HUDEP-2 (cell line): ENCODE measurements around the gene SCLY.
"Not testable (repeated sequence)": the region's sequence is repeated elsewhere in the genome, so short reads cannot be mapped to it uniquely, and the experiment has no call there.

Experiments used
- DNase-seq, 76 experiments: peaks; one replicate each; lab custom pipeline; 2025; ENCODE audit not compliant: unreplicated experiment in 76 of 76; lab: John Stamatoyannopoulos, UW

The SCLY gene

DNA sequence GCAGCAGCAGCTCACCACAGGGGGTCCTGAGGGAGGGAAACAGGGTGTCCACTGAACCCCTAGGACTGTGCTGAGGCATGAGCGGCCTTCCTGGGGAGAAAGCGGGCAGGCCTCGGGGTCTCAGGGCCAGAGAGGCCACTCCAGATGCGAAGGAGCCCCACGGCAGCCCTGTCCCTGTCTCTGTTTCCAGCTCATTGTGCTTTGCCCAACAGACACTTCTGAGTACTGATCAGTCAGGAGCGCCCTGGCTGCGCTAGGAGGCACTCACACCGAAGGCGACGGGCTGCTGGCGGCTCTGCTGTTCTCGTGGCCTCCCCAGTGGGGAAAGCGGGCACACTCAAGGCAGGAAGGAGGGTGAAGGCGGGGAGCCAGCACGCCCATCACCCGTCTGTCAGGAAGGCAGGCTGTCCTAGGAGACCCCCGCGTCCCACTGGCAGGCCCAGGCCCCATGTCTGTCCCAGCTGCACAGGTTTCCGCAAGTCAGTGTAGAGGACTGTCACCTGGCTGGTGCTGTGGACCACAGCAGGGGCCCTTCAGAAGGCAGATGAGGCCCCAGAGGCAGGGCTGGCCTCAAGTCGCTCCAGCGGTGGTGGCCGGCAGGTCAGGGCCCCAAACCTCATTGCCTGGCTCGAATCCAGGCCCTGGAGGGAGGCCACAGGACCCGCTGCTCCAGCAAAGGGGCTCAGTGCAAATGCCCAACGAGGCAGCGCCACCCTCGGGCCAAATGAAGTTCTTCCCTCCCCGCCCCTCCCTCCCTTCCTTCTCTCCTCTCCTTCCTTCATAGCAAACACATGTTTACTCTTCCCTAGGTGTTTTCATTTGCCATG lies 46.1 kb downstream of the SCLY start:
- peak in 6 of 76 experiments; percentile 3 to 13 (median 9) for DNase-seq

DNA sequence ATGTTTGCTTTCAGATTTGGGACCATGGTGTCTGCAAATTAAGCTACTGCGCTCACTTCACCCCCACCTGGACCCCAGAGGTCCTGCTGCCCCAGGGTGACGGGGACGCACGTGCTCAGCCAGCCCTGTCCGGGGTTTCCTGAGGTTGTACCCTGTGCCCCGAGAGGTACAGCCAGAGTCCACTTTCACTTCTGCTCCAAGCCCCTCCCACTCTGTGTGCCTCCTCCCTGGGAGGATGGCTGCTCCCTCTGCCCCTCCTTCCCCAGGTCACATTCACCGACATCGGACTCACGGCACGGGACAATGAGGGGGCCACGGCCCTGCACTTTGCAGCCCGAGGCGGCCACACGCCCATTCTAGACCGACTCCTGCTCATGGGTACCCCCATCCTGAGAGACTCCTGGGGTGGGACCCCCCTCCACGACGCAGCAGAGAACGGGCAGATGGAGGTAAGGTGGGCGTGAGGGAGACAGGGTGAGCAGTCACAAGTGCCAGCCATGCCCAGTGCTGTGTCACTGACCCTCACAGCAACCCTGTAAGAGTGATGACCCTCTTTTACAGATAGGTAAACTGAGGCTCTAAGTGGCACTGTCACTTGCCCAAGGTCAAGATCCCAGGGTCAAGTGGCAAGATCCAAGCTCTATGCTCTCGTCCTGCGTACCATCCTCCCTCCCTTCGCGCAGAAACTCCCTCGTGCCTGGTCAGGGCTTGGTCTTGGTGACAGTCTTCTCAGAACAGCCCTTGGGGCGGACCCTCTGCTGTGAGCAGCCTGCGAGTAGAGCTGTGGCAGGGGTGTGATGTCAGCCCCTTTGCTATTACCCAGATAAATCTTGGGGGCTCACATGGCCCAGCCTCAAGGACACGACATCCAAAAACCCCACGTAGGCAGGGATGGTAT lies 47.0 kb downstream of the SCLY start:
- DNase-seq: no peak

DNA sequence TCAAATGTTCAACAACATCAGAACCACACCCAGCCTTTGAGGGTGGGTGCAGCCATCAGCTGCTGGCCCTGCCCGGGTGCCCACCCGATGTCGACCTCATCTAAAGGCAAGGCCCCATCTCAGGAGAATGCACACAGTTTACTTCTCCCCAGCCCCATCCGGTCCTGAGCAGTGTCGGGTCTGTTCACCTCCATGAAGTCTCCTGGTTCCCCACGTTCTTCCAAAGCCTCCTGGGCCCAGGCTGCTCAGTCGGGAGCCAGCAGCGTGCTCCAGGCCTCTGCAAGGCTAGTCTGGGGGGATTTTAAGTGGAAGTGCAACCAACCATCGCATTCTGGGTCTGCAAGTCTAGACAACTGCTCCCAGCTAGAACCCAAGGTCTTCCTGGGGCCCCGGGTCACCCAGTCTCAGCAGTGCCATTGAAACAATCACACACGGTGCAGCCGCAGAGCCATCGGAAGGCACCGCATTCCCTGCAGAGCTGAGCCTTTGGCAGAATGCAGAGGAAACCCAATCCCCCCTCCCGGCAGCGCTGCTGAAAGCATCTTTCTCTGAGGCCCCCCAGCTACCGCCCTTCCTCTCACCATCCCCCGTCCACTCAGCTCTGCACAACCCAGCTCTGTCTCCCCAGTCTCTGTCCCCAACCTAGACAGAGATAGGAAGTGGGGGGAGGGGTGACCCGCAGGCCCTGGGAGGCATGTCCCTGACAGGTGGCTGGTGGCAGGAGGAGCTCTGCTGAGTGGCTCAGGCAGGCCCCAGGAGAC lies 47.8 kb downstream of the SCLY start:
- DNase-seq: peak in 2 of 76 experiments; percentile 1 to 13

DNA sequence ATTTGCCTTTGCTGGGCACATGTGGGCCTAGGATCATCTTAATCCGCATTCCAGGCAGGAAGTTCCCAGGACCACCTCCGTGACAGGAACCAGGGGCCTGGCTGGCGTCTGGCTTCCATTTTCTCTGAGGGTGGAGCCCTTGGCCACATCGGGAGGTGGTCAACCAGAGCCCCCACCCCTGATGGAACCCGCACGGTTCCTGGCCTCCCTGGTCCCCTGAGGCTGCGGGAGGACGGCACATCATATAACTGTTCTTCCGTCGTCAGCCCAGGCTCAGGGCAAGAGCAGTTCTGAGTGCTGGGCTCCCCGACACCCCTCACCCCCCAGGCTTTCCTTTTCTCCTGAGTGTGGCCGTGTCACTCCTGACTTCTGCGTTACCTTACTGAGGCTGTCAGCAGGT lies 52.8 kb downstream of the SCLY start:
- DNase-seq: no peak

DNA sequence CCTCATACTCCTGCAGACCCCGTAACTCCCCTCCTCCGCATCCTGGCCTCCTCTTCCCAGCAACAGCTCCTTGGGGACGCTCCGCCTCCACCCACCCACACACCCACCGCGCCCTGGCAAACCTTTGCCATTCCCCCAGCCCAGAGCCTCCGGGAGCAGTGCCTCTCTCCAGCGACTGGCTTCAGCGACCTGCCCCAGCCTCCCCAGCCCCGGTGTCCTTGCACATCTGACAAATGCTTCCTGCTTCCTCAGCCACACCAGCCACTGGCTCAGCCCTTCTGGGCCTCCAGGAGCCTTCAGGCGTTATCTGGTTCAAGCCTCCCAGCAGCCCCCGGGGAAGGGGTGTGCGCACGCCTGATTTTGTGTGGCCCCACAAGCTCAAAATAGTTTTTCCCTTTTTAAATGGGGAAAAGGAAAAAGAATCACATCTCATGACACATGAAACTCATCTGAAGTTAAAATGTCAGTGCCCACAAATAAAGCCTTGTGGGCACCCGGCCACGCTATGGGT lies 53.6 kb downstream of the SCLY start:
- DNase-seq: no peak

DNA sequence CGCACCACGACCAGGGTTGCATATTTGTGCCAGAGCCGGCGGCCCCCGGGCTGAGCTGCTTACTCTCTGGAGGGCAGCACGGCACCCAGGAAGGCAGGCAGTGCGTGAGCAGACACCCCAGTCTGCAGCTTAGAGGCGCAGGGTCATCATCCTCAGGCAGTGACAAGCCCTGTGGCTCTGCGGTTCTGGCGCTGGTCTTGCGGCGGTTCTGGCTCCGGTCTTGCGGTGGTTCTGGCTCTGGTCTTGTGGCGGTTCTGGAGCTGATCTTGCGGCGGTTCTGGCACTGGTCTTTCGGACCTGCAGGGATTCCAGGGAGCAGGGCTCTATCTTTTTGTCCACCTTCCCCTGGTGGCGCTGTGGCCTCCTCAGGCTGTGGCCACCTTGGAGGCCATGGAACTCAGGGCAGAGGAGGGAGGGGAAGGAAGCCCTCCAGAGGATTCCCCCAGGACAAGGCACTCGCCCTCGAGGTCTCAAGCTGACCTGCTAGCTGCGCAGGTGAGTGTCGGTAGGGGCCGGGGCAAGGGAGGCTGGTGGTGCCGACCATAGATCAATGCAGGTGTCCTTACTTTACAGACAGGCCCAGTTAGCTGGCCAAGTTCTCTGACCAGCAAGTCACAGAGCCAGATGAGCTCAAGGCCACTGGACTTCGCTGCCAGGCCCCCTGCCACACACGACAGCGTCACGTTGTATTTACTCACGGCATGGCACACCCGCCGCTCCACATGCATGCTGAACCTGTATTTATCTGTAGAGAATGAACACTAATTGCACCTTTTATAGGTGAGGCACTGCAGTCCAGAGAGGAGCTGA lies 54.3 kb downstream of the SCLY start:
- no peak for DNase-seq

DNA sequence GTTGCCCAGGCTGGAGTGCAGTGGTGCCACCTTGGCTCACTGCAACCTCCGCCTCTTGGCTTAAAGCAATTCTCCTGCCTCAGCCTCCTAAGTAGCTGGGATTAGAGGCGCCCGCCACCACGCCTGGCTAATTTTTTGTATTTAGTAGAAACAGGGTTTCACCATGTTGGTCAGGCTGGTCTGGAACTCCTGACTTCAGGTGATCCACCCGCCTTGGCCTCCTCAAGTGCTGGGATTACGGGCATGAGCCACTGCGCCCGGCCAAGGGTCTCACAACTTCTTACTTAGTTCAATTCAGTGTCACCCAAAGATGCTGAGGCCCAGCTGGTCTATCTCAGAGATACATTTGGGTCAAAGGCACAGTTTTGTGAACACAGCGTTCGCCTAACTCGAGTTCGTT lies 54.9 kb downstream of the SCLY start:
- DNase-seq: not testable (repeated sequence)

DNA sequence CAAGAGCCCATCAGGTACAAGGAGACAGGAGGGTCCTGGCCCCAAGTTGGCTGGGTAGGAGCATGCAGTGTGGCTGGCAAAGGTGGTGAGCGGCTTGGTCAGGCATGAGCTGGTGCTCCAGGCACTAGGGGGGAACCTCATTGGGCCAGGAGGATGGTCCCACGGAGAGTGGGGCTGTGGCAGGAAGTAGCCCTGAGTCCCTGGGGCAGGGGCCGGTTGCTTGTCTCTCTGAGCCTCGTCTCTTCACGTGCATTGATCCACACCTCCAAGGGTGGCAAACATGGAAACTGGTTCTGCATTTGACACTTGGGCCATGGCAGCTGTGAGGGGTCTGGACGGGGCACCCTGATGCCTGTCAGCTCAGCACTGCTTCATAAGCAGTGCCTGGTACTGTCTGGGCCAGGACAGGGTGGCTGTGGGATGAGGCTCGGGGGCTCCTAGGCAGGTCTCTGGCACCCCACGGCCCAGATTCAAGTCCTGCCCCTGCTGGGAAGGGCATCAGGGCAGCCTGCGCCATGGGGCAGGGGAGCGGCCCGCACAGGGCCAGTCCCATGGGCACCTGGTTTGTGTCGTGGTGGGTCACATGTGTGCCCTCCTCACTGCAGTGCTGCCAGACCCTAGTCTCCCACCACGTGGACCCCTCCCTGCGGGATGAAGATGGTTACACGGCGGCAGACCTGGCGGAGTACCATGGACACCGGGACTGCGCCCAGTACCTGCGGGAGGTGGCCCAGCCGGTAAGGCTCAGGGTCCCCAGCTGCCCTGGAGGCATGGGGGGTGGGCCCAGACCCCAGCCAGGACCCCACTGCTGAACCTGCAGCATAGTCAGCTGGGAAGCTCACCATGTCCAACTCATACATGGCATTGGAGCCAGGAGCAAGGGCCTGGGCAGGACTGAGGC lies 55.7 kb downstream of the SCLY start:
- DNase-seq: no peak

DNA sequence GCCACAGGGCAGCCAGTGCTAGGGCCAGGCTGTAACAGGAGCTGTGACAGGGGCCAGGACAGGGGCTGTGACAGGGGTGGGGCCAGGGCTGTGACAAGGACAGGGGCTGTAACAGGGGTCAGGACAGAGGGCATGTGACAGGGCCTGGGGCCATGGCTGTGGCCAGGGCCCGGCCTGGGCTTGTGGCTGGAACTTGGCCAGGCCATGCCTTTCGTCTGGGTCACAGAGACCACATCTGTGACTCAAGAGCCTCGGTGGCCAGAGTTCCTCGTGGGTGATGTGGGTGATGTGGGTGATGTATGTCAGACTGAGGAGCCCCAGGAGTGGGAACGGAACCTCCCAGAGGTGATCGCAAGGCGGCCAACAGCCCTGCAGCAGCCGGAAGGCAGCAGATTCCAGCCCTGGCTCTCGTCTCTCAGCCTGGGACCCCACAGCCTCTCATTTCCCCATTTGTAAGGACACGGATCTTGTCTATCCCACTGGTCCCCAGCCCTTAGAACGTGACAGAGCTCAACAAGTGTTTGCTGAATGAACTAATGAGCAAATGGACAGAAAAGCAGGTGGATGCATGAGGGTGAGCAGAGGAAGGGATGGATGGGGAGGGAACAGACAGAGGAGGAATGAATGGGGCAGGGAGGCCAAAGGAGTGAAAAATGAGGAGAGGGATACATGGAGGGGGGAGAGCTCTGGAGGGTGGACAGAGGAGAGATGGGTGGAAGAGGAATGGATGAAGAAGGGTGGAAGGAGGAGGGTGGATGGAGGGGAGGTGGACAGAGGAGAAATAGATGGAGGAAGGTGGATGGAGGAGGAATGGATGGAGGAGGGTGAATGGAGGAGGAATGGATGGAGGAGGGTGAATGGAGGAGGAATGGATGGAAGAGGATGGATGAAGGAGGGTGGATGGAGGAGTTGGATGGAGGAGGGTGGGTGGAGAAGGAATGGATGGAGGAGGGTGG lies 56.7 kb downstream of the SCLY start:
- DNase-seq: no peak

DNA sequence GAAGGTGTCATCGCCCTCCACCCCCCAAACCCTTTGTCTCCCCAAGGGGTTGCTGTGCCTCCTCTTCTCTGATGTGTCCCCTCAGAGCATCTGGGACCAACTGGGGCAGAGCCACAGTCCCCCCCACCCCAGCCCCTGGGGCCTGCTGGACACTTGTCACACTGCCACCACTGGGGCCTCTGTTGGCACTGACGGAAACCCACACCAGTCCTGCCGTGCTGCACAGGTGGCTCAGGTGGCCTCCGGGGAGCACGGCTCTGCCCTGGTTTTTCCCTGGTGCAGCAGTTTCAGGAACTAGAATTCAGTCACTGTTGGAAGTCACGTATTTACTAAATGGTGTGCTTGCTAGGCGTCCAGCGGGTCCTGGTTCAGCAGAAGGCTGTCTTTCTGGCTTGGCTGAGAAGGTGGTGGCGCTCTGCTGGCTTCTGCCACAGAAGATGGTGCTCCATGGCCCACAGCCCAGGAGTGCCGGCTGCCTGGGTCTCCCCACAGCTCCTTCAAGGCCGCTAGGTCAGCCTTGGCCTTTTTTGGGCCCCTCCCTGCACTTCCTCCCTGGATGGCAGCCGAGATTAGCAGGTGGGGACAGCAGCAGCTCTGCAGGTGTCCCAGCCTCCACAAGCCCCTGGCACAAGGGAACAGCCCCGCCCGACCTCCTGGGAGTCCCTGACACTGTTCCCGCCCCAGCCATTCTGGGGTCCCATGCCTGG lies 59.1 kb downstream of the SCLY start:
- DNase-seq: no peak

DNA sequence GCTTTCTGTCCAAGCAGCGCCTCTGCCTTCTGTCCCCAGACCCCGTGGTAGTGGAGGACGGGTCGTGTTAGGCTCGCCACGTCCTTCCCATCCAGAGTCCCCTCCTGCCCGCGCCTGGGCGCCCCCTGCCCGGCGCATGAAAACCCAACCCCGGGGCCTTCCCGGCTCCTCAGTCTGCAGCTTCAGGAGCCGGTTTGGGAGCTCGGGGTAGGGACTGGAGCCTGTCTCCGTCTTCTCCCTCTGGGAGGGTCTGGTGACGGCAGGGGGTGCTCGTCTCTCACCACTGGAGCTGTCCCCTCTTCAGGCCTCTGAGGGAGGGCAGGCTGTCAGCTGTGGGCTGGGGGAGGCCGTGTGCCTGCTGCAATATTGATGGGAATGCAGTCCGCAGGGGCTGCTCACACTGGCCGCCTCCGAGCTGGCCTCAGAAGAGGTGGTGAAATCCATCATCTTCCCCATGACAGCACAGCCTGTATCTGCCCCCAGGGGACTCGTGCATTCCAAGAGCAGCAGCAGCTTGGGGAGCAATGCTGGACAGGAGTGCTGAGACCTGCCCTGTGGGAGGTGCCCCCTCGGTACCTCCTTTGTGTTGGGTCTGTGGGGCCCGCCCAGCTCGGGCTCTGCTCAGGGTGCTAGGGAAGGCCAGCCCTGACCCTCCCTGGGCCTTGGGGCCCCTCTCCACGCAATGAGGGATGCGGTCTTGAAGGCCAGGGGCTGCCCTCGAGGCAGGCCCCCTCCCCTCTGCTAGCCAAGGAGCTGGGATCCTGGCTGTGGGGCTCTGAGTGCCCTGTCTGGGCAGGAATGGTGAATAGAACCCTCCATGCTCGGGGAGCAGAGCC lies 59.9 kb downstream of the SCLY start:
- no peak for DNase-seq

DNA sequence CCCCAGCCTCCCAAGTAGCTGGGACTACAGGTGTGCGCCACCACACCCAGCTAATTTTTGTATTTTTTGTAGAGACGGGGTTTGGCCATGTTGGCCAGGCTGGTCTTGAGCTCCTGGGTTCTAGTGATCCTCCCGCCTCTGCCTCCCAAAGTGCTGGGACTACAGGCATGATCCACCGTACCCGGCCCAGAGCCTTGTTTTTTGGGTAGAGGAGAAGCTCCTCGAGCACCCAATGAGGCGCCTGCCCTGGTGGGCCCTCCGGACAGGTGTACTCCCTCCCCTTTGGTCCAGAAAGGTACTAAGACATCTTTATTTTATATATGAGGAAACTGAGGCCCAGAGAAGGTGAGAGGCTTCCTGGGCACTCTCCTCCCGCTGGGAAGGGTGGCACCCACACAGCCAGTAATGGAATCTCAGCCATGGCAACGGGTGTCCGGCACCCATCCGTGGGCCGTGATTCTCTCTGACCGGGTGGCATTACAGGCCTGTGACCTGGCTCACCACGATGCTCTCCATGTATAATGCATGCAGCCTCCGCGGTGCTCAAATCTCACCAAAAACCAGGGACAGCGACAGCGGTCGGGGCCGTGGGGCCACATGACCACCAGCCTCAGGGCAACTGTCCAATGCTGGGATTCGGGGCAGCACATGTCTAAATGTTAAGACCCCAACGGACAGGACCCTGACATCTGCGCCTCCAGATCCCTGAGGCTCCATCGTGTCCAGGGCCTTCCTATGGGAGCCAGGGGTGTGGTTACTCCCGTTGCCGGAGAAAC lies 60.9 kb downstream of the SCLY start:
- DNase-seq: no peak

DNA sequence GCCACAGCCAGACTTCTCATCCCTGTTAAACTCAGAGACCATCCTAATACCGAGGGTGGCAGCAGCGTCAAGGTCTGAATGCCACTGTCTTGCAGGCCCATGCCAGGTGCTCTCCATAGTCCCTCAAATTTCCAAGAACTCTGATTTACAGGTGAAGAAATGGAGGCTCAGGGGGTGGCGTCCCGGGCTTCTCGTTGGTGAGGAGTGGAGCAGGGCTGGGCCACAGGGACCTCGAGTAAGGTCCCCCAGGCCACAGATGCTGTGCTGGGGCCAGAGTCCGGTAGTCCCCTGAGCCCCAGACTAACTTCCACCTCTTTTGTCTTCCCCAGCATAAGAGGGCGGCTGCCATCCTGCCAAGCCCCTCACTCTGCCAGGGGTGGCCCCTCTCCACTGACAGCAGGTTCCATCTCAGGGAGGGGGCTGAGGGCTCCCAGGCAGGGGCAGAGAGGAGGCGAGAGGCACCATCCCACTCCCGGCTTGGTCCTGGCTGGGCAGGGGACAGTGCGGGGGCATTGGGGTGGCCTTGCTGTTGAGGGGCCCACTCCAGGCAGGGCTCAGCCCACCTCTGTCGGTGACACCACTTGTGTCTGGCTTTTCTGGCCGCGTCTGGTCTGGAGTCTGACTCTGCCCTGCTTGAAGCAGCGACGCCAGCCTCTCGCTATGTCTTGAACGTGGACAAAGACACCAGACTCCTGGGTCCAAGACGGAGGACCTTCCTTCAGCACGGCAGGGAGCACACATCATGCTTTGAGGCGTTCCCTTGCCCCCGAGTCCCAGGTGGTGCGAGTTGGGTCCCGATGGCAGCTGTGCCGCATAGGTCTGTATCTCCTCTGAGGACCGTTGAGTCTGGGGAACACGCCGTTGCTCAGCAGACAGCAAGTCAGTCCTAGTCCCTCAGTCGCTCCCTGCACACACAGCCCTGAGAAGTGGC lies 61.8 kb downstream of the SCLY start:
- DNase-seq: no peak

DNA sequence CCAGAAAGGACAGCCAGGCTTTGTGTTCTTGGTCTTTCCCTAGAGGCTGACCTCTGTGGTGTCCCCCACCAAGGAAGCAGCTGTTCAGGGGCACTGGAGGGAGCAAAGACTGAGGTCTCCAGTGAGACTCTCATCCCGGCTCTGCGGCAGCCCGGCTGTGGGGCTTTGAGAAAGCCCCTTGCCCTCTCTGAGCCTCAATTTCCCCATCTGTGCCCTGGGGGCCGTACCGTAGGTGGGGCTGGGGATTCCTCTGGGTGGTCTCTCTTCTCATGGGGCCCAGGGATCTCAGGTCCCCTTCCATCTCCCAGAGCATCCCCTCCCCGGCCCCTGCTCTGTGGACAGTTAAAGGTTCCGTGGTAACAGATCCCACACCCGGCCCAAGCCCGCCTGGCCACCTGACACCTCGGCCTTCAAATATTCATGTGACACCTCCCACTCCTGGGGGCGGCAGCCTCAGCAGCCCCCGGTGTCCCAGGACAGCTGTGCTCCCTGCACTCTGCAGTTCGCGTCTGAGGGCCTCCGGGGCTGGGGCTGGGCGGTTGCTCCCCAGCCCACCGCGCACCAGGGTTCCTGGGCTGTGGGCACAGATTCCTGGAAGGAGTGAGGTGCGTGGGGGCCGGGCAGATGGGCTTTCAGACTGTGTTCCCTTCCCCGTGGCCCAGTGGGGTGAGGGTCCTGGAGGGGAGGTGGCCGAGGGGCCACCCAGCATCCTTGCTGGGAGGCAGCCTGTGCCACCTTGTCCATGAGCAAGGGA lies 62.6 kb downstream of the SCLY start:
- DNase-seq: no peak
